Upper lobe of left lung (tissue), 6 donors: ENCODE data around the gene SUSD5. TPM values are rescaled to one million over a fixed set of nuclear protein-coding genes. Genes with fewer than 3 reads are reported as not detected.

Experiments used
- ATAC-seq, 2 donors: fragments of 200-7000 bp; cut with Tn5 transposase; one replicate each; pipeline ENCODE4 v1.9.1; 2022; ENCODE audit warnings: mild to moderate bottlenecking in 2 of 2, moderate library complexity in 2 of 2; ENCODE audit not compliant: low FRiP score in 2 of 2
- DNase-seq, 2 donors: peaks; one replicate each; pipeline ENCODE4 v3.0.0-alpha.2; 2019 to 2020
- H3K27ac ChIP-seq, 4 donors: fragments of 200-600 bp; sonication (generic); one replicate each; pipeline ENCODE4 v1.5.1; 2016 to 2019
- H3K27me3 ChIP-seq, 4 donors: fragments of 200-600 bp; sonication (generic); one replicate each; pipeline ENCODE4 v1.5.1; 2017 to 2019
- H3K36me3 ChIP-seq, 4 donors: fragments of 200-600 bp; sonication (generic); one replicate each; pipeline ENCODE4 v1.5.1; 2016 to 2019
- H3K4me1 ChIP-seq, 4 donors: fragments of 200-600 bp; sonication (generic); one replicate each; pipeline ENCODE4 v1.5.1; 2018 to 2019
- H3K4me3 ChIP-seq, 4 donors: fragments of 200-600 bp; sonication (generic); one replicate each; pipeline ENCODE4 v1.5.1; 2017 to 2019; ENCODE audit warnings: mild to moderate bottlenecking in 2 of 4, moderate library complexity in 1 of 4
- H3K9me3 ChIP-seq, 4 donors: fragments of 200-600 bp; sonication (generic); one replicate each; pipeline ENCODE4 v1.5.1; 2018 to 2019
- EP300 ChIP-seq, 4 donors: sonication (generic); formaldehyde crosslinking; IDR thresholded peaks; one replicate each; pipeline ENCODE4 v1.5.1; 2017; ENCODE audit warnings: antibody characterized with exemption in 4 of 4, control low read depth in 2 of 4
- POLR2A ChIP-seq, 4 donors: fragments of 450-650 bp; IDR thresholded peaks; one replicate each; pipeline ENCODE4 v1.5.1; 2016 to 2017; ENCODE audit warnings: antibody characterized with exemption in 4 of 4, mild to moderate bottlenecking in 2 of 4
- POLR2AphosphoS5 ChIP-seq, 2 donors: sonication (generic); formaldehyde crosslinking; IDR thresholded peaks; one replicate each; pipeline ENCODE4 v1.5.1; 2017; ENCODE audit warnings: antibody characterized with exemption in 2 of 2
- WGBS, 2 donors: methylation state at CpG; one replicate each; pipeline ENCODE4 v1.1.5; 2017 to 2018; 5-methylcytosine and 5-hydroxymethylcytosine counted together
- total RNA-seq, 6 donors: library from RNA; depleted of rRNA in 4 of 6; stranded (reverse); fragments of >200 nt in 4 of 6; gene quantifications; one replicate each; pipeline versions ENCODE4 v1.1.0 to v1.2.1, GENCODE V29; 2016 to 2021
- TF ChIP-seq, protein P1 (sequence below), 6 experiments: fragments of 450-650 bp in 4 of 6; fragments of 200-600 bp in 2 of 6; sonication (generic) in 2 of 6; IDR thresholded peaks; one replicate each; pipeline ENCODE4 v1.5.1; 2016 to 2019; ENCODE audit warnings: antibody characterized with exemption in 6 of 6
- donor health status: DM: no; HTN: no; CAD: no; lungs with moderate emphysema.
- donor health status: DM: no; HTN: yes; CAD: no; lungs with severe emphysema.

The SUSD5 gene
- total RNA-seq, 6 donors from 2014 or later: 0.20 to 1.1 (median 0.96) TPM; not detected in 2

- Histone ChIP-seq H3K4me3 (peak overlapping the region in 3 of 4 donors; percentile 41 to 48 (median 48)), H3K27ac (no peak overlapping the region), H3K9me3 (no peaks in the 10 kb centered on the region), H3K27me3 (peaks cover 0 to 14% (median 4%) of the 10 kb centered on the region in 4 donors), H3K36me3 (no peaks in the 10 kb centered on the region), H3K4me1 (peaks cover 7 to 16% (median 10%) of the 10 kb centered on the region in 4 donors)
- DNase-seq (no peak), ATAC-seq (no peak)
- 2 to 4% methylated on average over 15 to 19 of the region's 19 CpGs for WGBS, 2 donors
- no peak for TF ChIP-seq POLR2AphosphoS5 (IDR thresholded peaks at IDR 0.05)
These were observed 654 bp downstream of the SUSD5 start for GRCh38 chr3:33217866-33218445.

DNA sequence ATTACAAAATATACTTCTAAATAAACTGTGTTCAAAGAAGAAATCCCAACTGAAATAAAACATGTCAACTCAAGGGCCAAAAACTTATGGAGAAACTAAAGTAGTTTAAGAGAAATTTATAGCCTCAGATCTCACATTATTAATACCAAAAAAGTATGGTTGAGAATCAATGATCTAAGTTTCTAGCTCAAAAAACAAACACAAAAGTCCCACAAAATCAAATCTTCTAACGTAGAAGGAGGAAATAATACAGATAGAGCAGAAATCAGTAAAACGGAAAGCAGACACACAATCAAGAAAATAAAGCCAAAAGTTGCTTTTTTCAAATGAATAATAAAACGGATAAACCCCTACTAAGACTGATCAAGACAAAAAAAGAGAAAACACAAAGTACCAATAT, 2.9 kb downstream of the SUSD5 start:
- Histone ChIP-seq H3K27me3 (peaks cover 0 to 14% (median 4%) of the 10 kb centered on the region in 4 donors), H3K4me1 (peaks cover 7 to 16% (median 10%) of the 10 kb centered on the region in 4 donors), H3K9me3 (no peaks in the 10 kb centered on the region), H3K4me3 (no peak overlapping the region), H3K36me3 (no peaks in the 10 kb centered on the region), H3K27ac (no peak overlapping the region)
- 93 to 94% methylated on average over 3 of the region's 3 CpGs for WGBS, 2 donors
- no peak for DNase-seq
- no peak for ATAC-seq
- TF ChIP-seq, protein P1, sequence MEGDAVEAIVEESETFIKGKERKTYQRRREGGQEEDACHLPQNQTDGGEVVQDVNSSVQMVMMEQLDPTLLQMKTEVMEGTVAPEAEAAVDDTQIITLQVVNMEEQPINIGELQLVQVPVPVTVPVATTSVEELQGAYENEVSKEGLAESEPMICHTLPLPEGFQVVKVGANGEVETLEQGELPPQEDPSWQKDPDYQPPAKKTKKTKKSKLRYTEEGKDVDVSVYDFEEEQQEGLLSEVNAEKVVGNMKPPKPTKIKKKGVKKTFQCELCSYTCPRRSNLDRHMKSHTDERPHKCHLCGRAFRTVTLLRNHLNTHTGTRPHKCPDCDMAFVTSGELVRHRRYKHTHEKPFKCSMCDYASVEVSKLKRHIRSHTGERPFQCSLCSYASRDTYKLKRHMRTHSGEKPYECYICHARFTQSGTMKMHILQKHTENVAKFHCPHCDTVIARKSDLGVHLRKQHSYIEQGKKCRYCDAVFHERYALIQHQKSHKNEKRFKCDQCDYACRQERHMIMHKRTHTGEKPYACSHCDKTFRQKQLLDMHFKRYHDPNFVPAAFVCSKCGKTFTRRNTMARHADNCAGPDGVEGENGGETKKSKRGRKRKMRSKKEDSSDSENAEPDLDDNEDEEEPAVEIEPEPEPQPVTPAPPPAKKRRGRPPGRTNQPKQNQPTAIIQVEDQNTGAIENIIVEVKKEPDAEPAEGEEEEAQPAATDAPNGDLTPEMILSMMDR (IDR thresholded peaks at IDR 0.05): no peak
- TF ChIP-seq POLR2A (IDR thresholded peaks at IDR 0.05) (no peak), EP300 (IDR thresholded peaks at IDR 0.05) (no peak), POLR2AphosphoS5 (IDR thresholded peaks at IDR 0.05) (no peak)

- no peaks in the 10 kb centered on the region for H3K4me1 ChIP-seq
- ATAC-seq (no peak), DNase-seq (no peak)
- no peak overlapping the region for H3K4me3 ChIP-seq
- TF ChIP-seq, protein P1 (IDR thresholded peaks at IDR 0.05): no peak
- TF ChIP-seq EP300 (IDR thresholded peaks at IDR 0.05): no peak
- no peak for TF ChIP-seq POLR2AphosphoS5 (IDR thresholded peaks at IDR 0.05)
- no peak for TF ChIP-seq POLR2A (IDR thresholded peaks at IDR 0.05)
- H3K9me3 ChIP-seq: peaks cover 0 to 3% (median 1%) of the 10 kb centered on the region in 4 donors
- WGBS, 2 donors: 96 to 97% methylated on average over 3 of the region's 3 CpGs
- H3K36me3 ChIP-seq: no peaks in the 10 kb centered on the region
- H3K27ac ChIP-seq: no peak overlapping the region
- H3K27me3 ChIP-seq: no peaks in the 10 kb centered on the region
These were observed 6.2 kb downstream of the SUSD5 start for GRCh38 chr3:33212406-33212805.

- peak in 1 of 2 donors; percentile 43 for DNase-seq
- no peak for TF ChIP-seq EP300 (IDR thresholded peaks at IDR 0.05)
- TF ChIP-seq POLR2AphosphoS5 (IDR thresholded peaks at IDR 0.05): no peak
- TF ChIP-seq, protein P1 (IDR thresholded peaks at IDR 0.05): no peak
- no peak for TF ChIP-seq POLR2A (IDR thresholded peaks at IDR 0.05)
- 36 to 46% methylated on average over 1 of the region's 1 CpG for WGBS, 2 donors
- ATAC-seq: no peak
- H3K9me3 ChIP-seq: peaks cover 0 to 3% (median 1%) of the 10 kb centered on the region in 4 donors
- no peaks in the 10 kb centered on the region for H3K36me3 ChIP-seq
- no peaks in the 10 kb centered on the region for H3K27me3 ChIP-seq
- H3K27ac ChIP-seq: no peak overlapping the region
- H3K4me1 ChIP-seq: no peaks in the 10 kb centered on the region
- H3K4me3 ChIP-seq: no peak overlapping the region
These were observed 7.2 kb downstream of the SUSD5 start for GRCh38 chr3:33211444-33211843.

DNA sequence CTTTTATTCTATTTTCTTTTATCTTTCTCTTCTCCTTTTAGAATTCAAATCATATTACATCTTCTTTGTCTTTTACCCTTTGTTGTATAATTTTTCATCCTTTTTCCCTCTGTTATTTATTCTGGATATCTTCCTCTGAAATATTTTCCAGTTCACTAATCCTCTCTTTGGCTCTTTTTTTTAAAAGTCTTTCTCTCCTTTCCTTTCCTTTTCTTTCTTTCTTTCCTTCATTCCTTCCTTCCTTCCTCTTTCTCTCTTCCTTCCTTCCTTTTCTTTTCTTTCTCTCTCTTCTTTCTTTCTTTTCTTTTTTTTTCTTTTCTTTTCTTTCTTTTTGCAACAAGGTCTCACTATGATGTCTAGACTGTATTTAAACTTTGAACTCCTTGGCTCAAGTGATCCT, 9.3 kb downstream of the SUSD5 start:
- Histone ChIP-seq H3K4me1 (no peaks in the 10 kb centered on the region), H3K27me3 (no peaks in the 10 kb centered on the region), H3K36me3 (no peaks in the 10 kb centered on the region), H3K4me3 (no peak overlapping the region), H3K27ac (no peak overlapping the region), H3K9me3 (peaks cover 0 to 3% (median 1%) of the 10 kb centered on the region in 4 donors)
- TF ChIP-seq EP300 (IDR thresholded peaks at IDR 0.05) (no peak), POLR2AphosphoS5 (IDR thresholded peaks at IDR 0.05) (no peak), POLR2A (IDR thresholded peaks at IDR 0.05) (no peak)
- TF ChIP-seq, protein P1 (IDR thresholded peaks at IDR 0.05): no peak
- DNase-seq (no peak), ATAC-seq (no peak)
